Keratinocyte (primary cell): Measurements from ENCODE around the gene EXOC4.

Experiments used
- EZH2 ChIP-seq: IDR thresholded peaks from one replicate; pipeline ENCODE4 v1.6.1; 2012; ENCODE audit warnings: inconsistent platforms, mild to moderate bottlenecking, low read length, moderate library complexity
- TF ChIP-seq, protein P1 (sequence below), 3 experiments: IDR thresholded peaks in 1 of 3; conservative IDR thresholded peaks in 1 of 3; optimal IDR thresholded peaks in 1 of 3; 2 replicates in 2 of 3; 3 replicates in 1 of 3; pipeline versions ENCODE3 to v1.5.1; 2011; ENCODE audit warnings: low read length in 3 of 3, mild to moderate bottlenecking in 3 of 3, moderate library complexity in 2 of 3, control low read depth in 1 of 3, inconsistent platforms in 1 of 3; ENCODE audit not compliant: insufficient read depth in 2 of 3; ENCODE audit errors: extremely low read depth in 1 of 3

GRCh38 chr7:133522501-133522900, 269.6 kb downstream of the EXOC4 start:
- TF ChIP-seq, protein P1, sequence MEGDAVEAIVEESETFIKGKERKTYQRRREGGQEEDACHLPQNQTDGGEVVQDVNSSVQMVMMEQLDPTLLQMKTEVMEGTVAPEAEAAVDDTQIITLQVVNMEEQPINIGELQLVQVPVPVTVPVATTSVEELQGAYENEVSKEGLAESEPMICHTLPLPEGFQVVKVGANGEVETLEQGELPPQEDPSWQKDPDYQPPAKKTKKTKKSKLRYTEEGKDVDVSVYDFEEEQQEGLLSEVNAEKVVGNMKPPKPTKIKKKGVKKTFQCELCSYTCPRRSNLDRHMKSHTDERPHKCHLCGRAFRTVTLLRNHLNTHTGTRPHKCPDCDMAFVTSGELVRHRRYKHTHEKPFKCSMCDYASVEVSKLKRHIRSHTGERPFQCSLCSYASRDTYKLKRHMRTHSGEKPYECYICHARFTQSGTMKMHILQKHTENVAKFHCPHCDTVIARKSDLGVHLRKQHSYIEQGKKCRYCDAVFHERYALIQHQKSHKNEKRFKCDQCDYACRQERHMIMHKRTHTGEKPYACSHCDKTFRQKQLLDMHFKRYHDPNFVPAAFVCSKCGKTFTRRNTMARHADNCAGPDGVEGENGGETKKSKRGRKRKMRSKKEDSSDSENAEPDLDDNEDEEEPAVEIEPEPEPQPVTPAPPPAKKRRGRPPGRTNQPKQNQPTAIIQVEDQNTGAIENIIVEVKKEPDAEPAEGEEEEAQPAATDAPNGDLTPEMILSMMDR (optimal IDR thresholded peaks at IDR 0.05 in 1 of 3, IDR thresholded peaks at IDR 0.05 in 1 of 3, conservative IDR thresholded peaks at IDR 0.05 in 1 of 3; ENCODE audit: extremely low read depth in 1 of 3, insufficient read depth in 2 of 3, low read length in 3 of 3), result no peak
- no peak for TF ChIP-seq EZH2
